Breast epithelium (tissue), 4 donors: ENCODE results near the gene PLD1. TPM values are rescaled to one million over a fixed set of nuclear protein-coding genes. Genes with fewer than 3 reads are reported as not detected.

Experiments used
- DNase-seq, 2 donors: peaks; one replicate each; pipeline ENCODE4 v3.0.0-alpha.2; 2019; ENCODE audit warnings: low spot score in 2 of 2
- H3K27ac ChIP-seq, 2 donors: fragments of 200-600 bp; sonication (generic) in 1 of 2; one replicate each; pipeline ENCODE4 v1.5.1; 2016 to 2019; ENCODE audit warnings: mild to moderate bottlenecking in 1 of 2
- H3K27me3 ChIP-seq, 2 donors: fragments of 200-600 bp; sonication (generic) in 1 of 2; one replicate each; pipeline versions ENCODE4 v1.5.1 to v1.6.0; 2017 to 2019; ENCODE audit warnings: control low read depth in 1 of 2, mild to moderate bottlenecking in 1 of 2
- H3K36me3 ChIP-seq: fragments of 200-600 bp; one replicate; pipeline ENCODE4 v1.5.1; 2019
- H3K4me1 ChIP-seq, 2 donors: fragments of 200-600 bp; sonication (generic); one replicate each; pipeline ENCODE4 v1.5.1; 2016 to 2019; ENCODE audit warnings: control low read depth in 1 of 2
- H3K4me3 ChIP-seq, 3 donors: fragments of 200-600 bp; sonication (generic); 1 replicate in 2 of 3; 2 replicates in 1 of 3; pipeline ENCODE4 v1.5.1; 2016 to 2019; ENCODE audit warnings: mild to moderate bottlenecking in 3 of 3, moderate library complexity in 2 of 3
- H3K9me3 ChIP-seq, 2 donors: fragments of 200-600 bp; sonication (generic) in 1 of 2; one replicate each; pipeline ENCODE4 v1.5.1; 2016 to 2019; ENCODE audit warnings: control low read depth in 1 of 2
- CTCF ChIP-seq, 3 donors: fragments of 450-650 bp; IDR thresholded peaks; one replicate each; pipeline ENCODE4 v1.5.1; 2016 to 2017; ENCODE audit warnings: antibody characterized with exemption in 3 of 3, mild to moderate bottlenecking in 3 of 3, moderate library complexity in 3 of 3
- POLR2A ChIP-seq: fragments of 450-650 bp; IDR thresholded peaks from one replicate; pipeline ENCODE4 v1.6.1; 2016; ENCODE audit warnings: antibody characterized with exemption, mild to moderate bottlenecking, moderate library complexity
- POLR2AphosphoS5 ChIP-seq, 3 donors: sonication (generic); formaldehyde crosslinking; IDR thresholded peaks; one replicate each; pipeline ENCODE4 v1.6.1; 2017; ENCODE audit warnings: antibody characterized with exemption in 3 of 3
- intact Hi-C: fragments of 100-400 bp; cut with DNase I; formaldehyde crosslinking; loops from one replicate; pipeline ENCODE4 v1.15.1; 2023; ENCODE audit warnings: low total_unique reads
- total RNA-seq, 3 donors: library from RNA; depleted of rRNA; stranded (reverse); fragments of >200 nt; gene quantifications; one replicate each; pipeline ENCODE4 v1.1.0, GENCODE V29; 2016

Gene PLD1
- total RNA-seq, 3 donors from 2014 or later = 21.1 to 36.9 (median 24.9) TPM

GRCh38 chr3:171673951-171674350, 136.3 kb downstream of the PLD1 start:
- H3K36me3 ChIP-seq = no peaks in the 10 kb centered on the region
- no peak for DNase-seq
- intact Hi-C loops = no loop called here
- H3K27ac ChIP-seq = no peak overlapping the region
- H3K9me3 ChIP-seq = no peaks in the 10 kb centered on the region
- TF ChIP-seq POLR2A = no peak
- TF ChIP-seq POLR2AphosphoS5 (IDR thresholded peaks at IDR 0.05) = no peak
- TF ChIP-seq CTCF (IDR thresholded peaks at IDR 0.05) = no peak
- no peaks in the 10 kb centered on the region for H3K4me1 ChIP-seq
- H3K4me3 ChIP-seq = no peak overlapping the region
- no peaks in the 10 kb centered on the region for H3K27me3 ChIP-seq

- H3K4me3 ChIP-seq = no peak overlapping the region
- TF ChIP-seq POLR2AphosphoS5 (IDR thresholded peaks at IDR 0.05) (no peak), POLR2A (no peak), CTCF (IDR thresholded peaks at IDR 0.05) (no peak)
- H3K27ac ChIP-seq = no peak overlapping the region
- intact Hi-C loops = no loop called here
- H3K4me1 ChIP-seq = no peaks in the 10 kb centered on the region
- H3K36me3 ChIP-seq = no peaks in the 10 kb centered on the region
- H3K9me3 ChIP-seq = no peaks in the 10 kb centered on the region
- H3K27me3 ChIP-seq = no peaks in the 10 kb centered on the region
- DNase-seq = no peak
These were observed 137.7 kb downstream of the PLD1 start for GRCh38 chr3:171672538-171672937.

- Histone ChIP-seq H3K27me3 (no peaks in the 10 kb centered on the region), H3K9me3 (no peaks in the 10 kb centered on the region), H3K27ac (no peak overlapping the region), H3K36me3 (no peaks in the 10 kb centered on the region), H3K4me3 (no peak overlapping the region), H3K4me1 (no peaks in the 10 kb centered on the region)
- TF ChIP-seq CTCF (IDR thresholded peaks at IDR 0.05) (no peak), POLR2AphosphoS5 (IDR thresholded peaks at IDR 0.05) (no peak), POLR2A (no peak)
- intact Hi-C loops = no loop called here
- no peak for DNase-seq
These were observed 138.2 kb downstream of the PLD1 start for GRCh38 chr3:171672124-171672523.

GRCh38 chr3:171671709-171672108, 138.6 kb downstream of the PLD1 start:
- DNase-seq = no peak
- TF ChIP-seq CTCF (IDR thresholded peaks at IDR 0.05) (no peak), POLR2A (no peak), POLR2AphosphoS5 (IDR thresholded peaks at IDR 0.05) (no peak)
- Histone ChIP-seq H3K36me3 (no peaks in the 10 kb centered on the region), H3K4me3 (no peak overlapping the region), H3K4me1 (no peaks in the 10 kb centered on the region), H3K27ac (no peak overlapping the region), H3K9me3 (no peaks in the 10 kb centered on the region), H3K27me3 (no peaks in the 10 kb centered on the region)
- intact Hi-C loops = no loop called here

- TF ChIP-seq POLR2A (no peak), CTCF (IDR thresholded peaks at IDR 0.05) (no peak), POLR2AphosphoS5 (IDR thresholded peaks at IDR 0.05) (no peak)
- no peak for DNase-seq
- H3K9me3 ChIP-seq = no peaks in the 10 kb centered on the region
- no peak overlapping the region for H3K27ac ChIP-seq
- H3K36me3 ChIP-seq = no peaks in the 10 kb centered on the region
- H3K27me3 ChIP-seq = no peaks in the 10 kb centered on the region
- H3K4me3 ChIP-seq = no peak overlapping the region
- no peaks in the 10 kb centered on the region for H3K4me1 ChIP-seq
- intact Hi-C loops = no loop called here
These were observed 143.8 kb downstream of the PLD1 start for GRCh38 chr3:171666516-171666915.
